ENCODE results near the gene HMGN4.
A peak's percentile ranks its signal among the peaks of the same experiment; 100 is the strongest.

The HMGN4 gene

GRCh38 chr6:26570027-26570809 is 32.1 kb downstream of the HMGN4 start:
- no peak overlapping the region for H3K4me3 Mint-ChIP-seq

GRCh38 chr6:26571592-26572296 is 33.6 kb downstream of the HMGN4 start:
- Mint-ChIP-seq H3K27ac (peak overlapping the region; percentile 88), H3K9me3 (no peaks in the 10 kb centered on the region), H3K4me3 (peak overlapping the region; percentile 88), H3K27me3 (ENCODE audit: low read depth) (peaks cover 19% of the 10 kb centered on the region), H3K4me1 (ENCODE audit: low read depth) (peaks cover 39% of the 10 kb centered on the region), H3K36me3 (ENCODE audit: low read depth) (peaks cover 4% of the 10 kb centered on the region)

More at GRCh38 chr6:26570027-26570809, 32.1 kb downstream of the HMGN4 start:
- no peaks in the 10 kb centered on the region for H3K9me3 Mint-ChIP-seq
- H3K4me1 Mint-ChIP-seq (ENCODE audit: low read depth) = peaks cover 35% of the 10 kb centered on the region
- H3K27me3 Mint-ChIP-seq (ENCODE audit: low read depth) = peaks cover 19% of the 10 kb centered on the region
- H3K27ac Mint-ChIP-seq = no peak overlapping the region
- peaks cover 4% of the 10 kb centered on the region for H3K36me3 Mint-ChIP-seq (ENCODE audit: low read depth)

- Mint-ChIP-seq H3K4me1 (ENCODE audit: low read depth) (peaks cover 32% of the 10 kb centered on the region), H3K27ac (no peak overlapping the region), H3K9me3 (peaks cover 11% of the 10 kb centered on the region), H3K4me3 (no peak overlapping the region), H3K27me3 (ENCODE audit: low read depth) (peaks cover 26% of the 10 kb centered on the region), H3K36me3 (ENCODE audit: low read depth) (peaks cover 2% of the 10 kb centered on the region)
Observed at GRCh38 chr6:26575494-26575939, 37.4 kb downstream of the HMGN4 start.

- H3K4me1 Mint-ChIP-seq (ENCODE audit: low read depth) = peaks cover 33% of the 10 kb centered on the region
- H3K4me3 Mint-ChIP-seq = peak overlapping the region; percentile 27
- H3K27me3 Mint-ChIP-seq (ENCODE audit: low read depth) = peaks cover 29% of the 10 kb centered on the region
- H3K36me3 Mint-ChIP-seq (ENCODE audit: low read depth) = peaks cover 2% of the 10 kb centered on the region
- peak overlapping the region; percentile 57 for H3K27ac Mint-ChIP-seq
- peaks cover 11% of the 10 kb centered on the region for H3K9me3 Mint-ChIP-seq
Observed at GRCh38 chr6:26576407-26576843, 38.3 kb downstream of the HMGN4 start.

- peak overlapping the region; percentile 83 for H3K27ac Mint-ChIP-seq
- peaks cover 27% of the 10 kb centered on the region for H3K4me1 Mint-ChIP-seq (ENCODE audit: low read depth)
- H3K4me3 Mint-ChIP-seq = peak overlapping the region; percentile 84
- peaks cover 28% of the 10 kb centered on the region for H3K27me3 Mint-ChIP-seq (ENCODE audit: low read depth)
- peaks cover 11% of the 10 kb centered on the region for H3K9me3 Mint-ChIP-seq
- peaks cover 2% of the 10 kb centered on the region for H3K36me3 Mint-ChIP-seq (ENCODE audit: low read depth)
Observed at GRCh38 chr6:26576929-26577719, 39.0 kb downstream of the HMGN4 start.

GRCh38 chr6:26577720-26578072 is 39.5 kb downstream of the HMGN4 start:
- Mint-ChIP-seq H3K4me1 (ENCODE audit: low read depth) (peaks cover 23% of the 10 kb centered on the region), H3K4me3 (peak overlapping the region; percentile 84), H3K27ac (peak overlapping the region; percentile 83), H3K36me3 (ENCODE audit: low read depth) (peaks cover 2% of the 10 kb centered on the region), H3K9me3 (peaks cover 11% of the 10 kb centered on the region), H3K27me3 (ENCODE audit: low read depth) (peaks cover 29% of the 10 kb centered on the region)

- H3K27me3 Mint-ChIP-seq (ENCODE audit: low read depth) = peaks cover 31% of the 10 kb centered on the region
- peaks cover 17% of the 10 kb centered on the region for H3K4me1 Mint-ChIP-seq (ENCODE audit: low read depth)
- peak overlapping the region; percentile 33 for H3K4me3 Mint-ChIP-seq
- peaks cover 11% of the 10 kb centered on the region for H3K9me3 Mint-ChIP-seq
- no peak overlapping the region for H3K27ac Mint-ChIP-seq
- peaks cover 2% of the 10 kb centered on the region for H3K36me3 Mint-ChIP-seq (ENCODE audit: low read depth)
Observed at GRCh38 chr6:26578279-26578678, 40.1 kb downstream of the HMGN4 start.

- peaks cover 2% of the 10 kb centered on the region for H3K36me3 Mint-ChIP-seq (ENCODE audit: low read depth)
- no peak overlapping the region for H3K27ac Mint-ChIP-seq
- H3K4me1 Mint-ChIP-seq (ENCODE audit: low read depth) = peaks cover 17% of the 10 kb centered on the region
- H3K27me3 Mint-ChIP-seq (ENCODE audit: low read depth) = peaks cover 33% of the 10 kb centered on the region
- H3K9me3 Mint-ChIP-seq = peaks cover 11% of the 10 kb centered on the region
- H3K4me3 Mint-ChIP-seq = peak overlapping the region; percentile 33
Observed at GRCh38 chr6:26578741-26579140, 40.6 kb downstream of the HMGN4 start.

- no peak overlapping the region for H3K27ac Mint-ChIP-seq
- peaks cover 2% of the 10 kb centered on the region for H3K36me3 Mint-ChIP-seq (ENCODE audit: low read depth)
- no peak overlapping the region for H3K4me3 Mint-ChIP-seq
- peaks cover 16% of the 10 kb centered on the region for H3K4me1 Mint-ChIP-seq (ENCODE audit: low read depth)
- peaks cover 11% of the 10 kb centered on the region for H3K9me3 Mint-ChIP-seq
- peaks cover 46% of the 10 kb centered on the region for H3K27me3 Mint-ChIP-seq (ENCODE audit: low read depth)
Observed at GRCh38 chr6:26581164-26581915, 43.2 kb downstream of the HMGN4 start.

GRCh38 chr6:26588965-26589364 is 50.8 kb downstream of the HMGN4 start:
- Mint-ChIP-seq H3K9me3 (no peaks in the 10 kb centered on the region), H3K36me3 (ENCODE audit: low read depth) (no peaks in the 10 kb centered on the region), H3K4me1 (ENCODE audit: low read depth) (peaks cover 6% of the 10 kb centered on the region), H3K27me3 (ENCODE audit: low read depth) (peaks cover 53% of the 10 kb centered on the region), H3K4me3 (no peak overlapping the region), H3K27ac (no peak overlapping the region)

- Mint-ChIP-seq H3K9me3 (no peaks in the 10 kb centered on the region), H3K27me3 (ENCODE audit: low read depth) (peaks cover 46% of the 10 kb centered on the region), H3K27ac (no peak overlapping the region), H3K4me3 (no peak overlapping the region), H3K36me3 (ENCODE audit: low read depth) (no peaks in the 10 kb centered on the region), H3K4me1 (ENCODE audit: low read depth) (peaks cover 11% of the 10 kb centered on the region)
Observed at GRCh38 chr6:26592649-26593048, 54.5 kb downstream of the HMGN4 start.

- H3K27ac Mint-ChIP-seq = no peak overlapping the region
- H3K4me3 Mint-ChIP-seq = no peak overlapping the region
Observed at GRCh38 chr6:26593278-26594130, 55.3 kb downstream of the HMGN4 start.

GRCh38 chr6:26594131-26594498 is 55.9 kb downstream of the HMGN4 start:
- H3K27ac Mint-ChIP-seq = no peak overlapping the region
- no peaks in the 10 kb centered on the region for H3K9me3 Mint-ChIP-seq
- H3K4me1 Mint-ChIP-seq (ENCODE audit: low read depth) = peaks cover 20% of the 10 kb centered on the region
- peaks cover 46% of the 10 kb centered on the region for H3K27me3 Mint-ChIP-seq (ENCODE audit: low read depth)
- peaks cover 10% of the 10 kb centered on the region for H3K36me3 Mint-ChIP-seq (ENCODE audit: low read depth)
- H3K4me3 Mint-ChIP-seq = no peak overlapping the region

More at GRCh38 chr6:26593278-26594130, 55.3 kb downstream of the HMGN4 start:
- Mint-ChIP-seq H3K9me3 (no peaks in the 10 kb centered on the region), H3K36me3 (ENCODE audit: low read depth) (peaks cover 6% of the 10 kb centered on the region), H3K4me1 (ENCODE audit: low read depth) (peaks cover 17% of the 10 kb centered on the region), H3K27me3 (ENCODE audit: low read depth) (peaks cover 46% of the 10 kb centered on the region)

Measured in T-helper 1 cell treated with Interleukin-12 subunit alpha and Interleukin-12 subunit beta and Interleukin-4 antibody, amounts not matched to agents 30 μg/mL and 1 μg/mL, for 36 hours (primary cell).